HUDEP-2 (cell line): Measurements from ENCODE around the gene NEB.
A peak's percentile ranks its signal among the peaks of the same experiment; 100 is the strongest.

Experiments used
- DNase-seq, 76 experiments: peaks; one replicate each; lab custom pipeline; 2025; ENCODE audit not compliant: unreplicated experiment in 76 of 76; lab: John Stamatoyannopoulos, UW

The NEB gene, protein sequence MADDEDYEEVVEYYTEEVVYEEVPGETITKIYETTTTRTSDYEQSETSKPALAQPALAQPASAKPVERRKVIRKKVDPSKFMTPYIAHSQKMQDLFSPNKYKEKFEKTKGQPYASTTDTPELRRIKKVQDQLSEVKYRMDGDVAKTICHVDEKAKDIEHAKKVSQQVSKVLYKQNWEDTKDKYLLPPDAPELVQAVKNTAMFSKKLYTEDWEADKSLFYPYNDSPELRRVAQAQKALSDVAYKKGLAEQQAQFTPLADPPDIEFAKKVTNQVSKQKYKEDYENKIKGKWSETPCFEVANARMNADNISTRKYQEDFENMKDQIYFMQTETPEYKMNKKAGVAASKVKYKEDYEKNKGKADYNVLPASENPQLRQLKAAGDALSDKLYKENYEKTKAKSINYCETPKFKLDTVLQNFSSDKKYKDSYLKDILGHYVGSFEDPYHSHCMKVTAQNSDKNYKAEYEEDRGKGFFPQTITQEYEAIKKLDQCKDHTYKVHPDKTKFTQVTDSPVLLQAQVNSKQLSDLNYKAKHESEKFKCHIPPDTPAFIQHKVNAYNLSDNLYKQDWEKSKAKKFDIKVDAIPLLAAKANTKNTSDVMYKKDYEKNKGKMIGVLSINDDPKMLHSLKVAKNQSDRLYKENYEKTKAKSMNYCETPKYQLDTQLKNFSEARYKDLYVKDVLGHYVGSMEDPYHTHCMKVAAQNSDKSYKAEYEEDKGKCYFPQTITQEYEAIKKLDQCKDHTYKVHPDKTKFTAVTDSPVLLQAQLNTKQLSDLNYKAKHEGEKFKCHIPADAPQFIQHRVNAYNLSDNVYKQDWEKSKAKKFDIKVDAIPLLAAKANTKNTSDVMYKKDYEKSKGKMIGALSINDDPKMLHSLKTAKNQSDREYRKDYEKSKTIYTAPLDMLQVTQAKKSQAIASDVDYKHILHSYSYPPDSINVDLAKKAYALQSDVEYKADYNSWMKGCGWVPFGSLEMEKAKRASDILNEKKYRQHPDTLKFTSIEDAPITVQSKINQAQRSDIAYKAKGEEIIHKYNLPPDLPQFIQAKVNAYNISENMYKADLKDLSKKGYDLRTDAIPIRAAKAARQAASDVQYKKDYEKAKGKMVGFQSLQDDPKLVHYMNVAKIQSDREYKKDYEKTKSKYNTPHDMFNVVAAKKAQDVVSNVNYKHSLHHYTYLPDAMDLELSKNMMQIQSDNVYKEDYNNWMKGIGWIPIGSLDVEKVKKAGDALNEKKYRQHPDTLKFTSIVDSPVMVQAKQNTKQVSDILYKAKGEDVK (N-terminal part only)

GRCh38 chr2:151733771-151734672 is at the start of gene NEB:
Gene NEB, minus strand, starts transcription at chr2:151734476. Its CDS starts 1,320 bp downstream, at chr2:151733156.
- DNase-seq, result no peak

GRCh38 chr2:151783133-151783520 is 48.9 kb upstream of the NEB start:
- DNase-seq, result no peak

GRCh38 chr2:151782378-151783132 is 48.3 kb upstream of the NEB start:
- peak in 54 of 76 experiments; percentile 6 to 77 (median 42) for DNase-seq

DNA sequence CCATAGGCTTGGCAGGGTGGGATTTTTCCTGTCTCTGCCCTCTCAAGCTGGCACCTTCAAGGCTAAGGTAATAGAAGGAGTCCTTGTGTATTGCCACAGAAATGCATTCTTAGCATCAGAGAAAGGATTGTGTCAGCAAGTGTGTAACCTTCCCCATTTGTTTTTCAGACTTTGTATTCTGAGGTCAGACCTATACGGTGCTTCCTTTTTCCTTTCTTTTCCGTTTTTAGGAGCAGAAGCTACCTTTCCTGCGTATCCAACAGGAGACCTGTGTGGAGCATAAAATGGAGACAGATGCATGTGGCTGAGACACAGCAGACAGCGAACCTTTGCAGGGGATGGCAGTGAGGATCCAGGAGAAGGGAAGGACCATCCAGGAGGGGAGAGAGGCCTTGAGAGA is 47.4 kb upstream of the NEB start:
- DNase-seq, result no peak

DNA sequence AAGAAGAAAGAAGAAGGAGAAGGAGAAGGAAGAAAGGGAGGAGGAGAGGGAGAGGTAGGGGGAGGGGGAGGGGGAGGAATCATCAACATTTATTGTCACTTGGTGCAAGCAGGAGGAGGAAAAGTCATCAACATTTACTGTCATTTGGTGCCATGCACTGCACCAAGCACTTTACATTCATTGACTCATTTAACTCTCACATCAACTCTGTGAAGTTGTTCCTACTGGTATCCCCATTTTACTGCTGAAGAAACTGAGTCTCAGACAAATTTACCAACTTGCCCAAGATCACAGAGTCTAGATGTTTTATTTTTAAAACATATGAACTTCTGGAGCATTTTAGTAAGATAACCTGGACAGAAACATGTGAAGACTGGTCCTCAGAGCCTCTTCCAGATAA is 46.7 kb upstream of the NEB start:
- DNase-seq, result no peak

GRCh38 chr2:151777935-151778334 is 43.7 kb upstream of the NEB start:
- no peak for DNase-seq

- DNase-seq, result peak in 7 of 76 experiments; percentile 4 to 41 (median 17)
Observed at GRCh38 chr2:151777487-151777886, 43.2 kb upstream of the NEB start.

- peak in 4 of 76 experiments; percentile 4 to 28 (median 18) for DNase-seq
Observed at GRCh38 chr2:151776367-151776766, 42.1 kb upstream of the NEB start.

DNA sequence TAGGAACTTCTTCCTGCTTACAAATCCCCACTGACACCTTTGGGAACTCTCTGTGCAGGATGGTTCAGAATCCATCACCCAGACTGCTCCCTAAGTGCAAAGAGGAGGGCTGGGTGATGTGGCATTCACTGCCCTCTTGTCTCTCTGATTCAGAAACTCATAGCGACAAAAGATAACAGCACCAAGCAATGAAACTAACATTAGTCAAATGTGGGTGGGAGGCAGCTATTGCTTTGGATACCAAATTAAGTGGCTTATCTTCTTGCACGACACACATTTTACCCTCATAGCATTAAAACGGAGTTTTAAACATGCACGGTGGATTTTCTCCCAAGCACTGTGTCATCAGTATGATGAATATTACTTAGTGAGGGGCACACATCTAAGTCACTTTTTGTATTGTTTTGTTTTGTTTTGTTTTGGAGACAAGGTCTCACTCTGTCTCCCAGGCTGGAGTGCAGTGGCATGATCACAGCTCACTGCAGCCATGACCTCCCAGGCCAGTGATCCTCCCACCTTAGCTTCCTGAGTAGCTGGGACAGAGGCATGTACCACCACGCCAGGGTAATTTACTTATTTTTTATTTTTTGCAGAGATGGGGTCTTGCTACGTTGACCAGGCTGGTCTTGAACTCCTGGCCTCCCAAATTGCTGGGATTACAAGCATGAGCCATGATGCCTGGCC is 40.9 kb upstream of the NEB start:
- peak in 41 of 76 experiments; percentile 5 to 73 (median 34) for DNase-seq

DNA sequence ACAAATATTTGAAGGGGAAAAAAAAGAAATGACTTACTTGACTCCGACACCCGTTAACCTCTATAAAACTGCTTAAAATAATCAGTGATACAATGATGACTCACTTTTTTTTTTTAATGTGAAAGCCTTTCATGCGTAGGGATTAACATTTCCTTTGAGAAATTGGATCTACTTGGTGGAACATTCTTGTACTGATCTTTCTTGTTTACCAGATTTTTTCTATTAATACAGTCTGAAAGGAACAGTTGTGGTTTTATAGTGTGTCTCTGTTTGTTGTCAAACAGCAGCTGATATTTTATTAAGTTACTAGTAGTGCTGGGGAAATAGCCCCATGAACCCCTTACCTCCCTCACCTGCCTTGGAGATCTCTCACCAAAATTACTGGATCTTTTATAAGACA is 40.2 kb upstream of the NEB start:
- DNase-seq, result no peak

DNA sequence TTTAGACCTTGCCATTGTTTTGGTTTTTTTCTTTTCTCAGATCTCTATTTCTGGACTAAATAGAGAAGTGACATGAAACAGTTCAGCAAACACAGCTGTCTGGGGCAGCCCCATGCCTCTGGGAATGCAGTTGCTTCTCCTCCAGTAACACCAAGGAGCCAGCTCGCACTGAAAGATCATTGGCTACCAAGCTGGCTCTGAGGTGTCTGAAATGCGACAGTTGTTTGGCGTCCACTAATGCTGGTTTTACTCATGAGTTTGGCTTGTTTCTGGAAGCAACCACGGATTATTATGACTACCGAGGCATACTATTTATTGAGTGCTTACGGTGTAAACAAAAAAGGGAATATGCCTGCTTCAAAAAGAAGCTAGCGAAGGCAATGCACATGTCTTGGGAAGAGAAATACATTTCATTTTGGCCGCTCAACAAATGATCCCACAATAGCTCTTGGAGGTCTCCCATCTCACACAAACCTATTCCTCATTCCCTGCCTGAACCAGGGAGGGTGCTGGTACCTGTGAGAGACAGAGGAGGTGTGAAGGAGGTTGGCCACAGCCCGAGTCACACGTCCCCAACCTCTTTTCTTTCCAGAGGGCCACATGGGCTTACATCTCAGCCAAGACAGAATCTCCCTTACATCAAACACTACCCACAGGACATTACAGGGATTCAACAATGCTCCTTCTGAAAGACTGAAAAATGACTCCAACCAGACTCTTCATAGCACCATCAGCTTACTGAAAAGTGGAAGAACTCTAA is 37.5 kb upstream of the NEB start:
- DNase-seq, result no peak

DNA sequence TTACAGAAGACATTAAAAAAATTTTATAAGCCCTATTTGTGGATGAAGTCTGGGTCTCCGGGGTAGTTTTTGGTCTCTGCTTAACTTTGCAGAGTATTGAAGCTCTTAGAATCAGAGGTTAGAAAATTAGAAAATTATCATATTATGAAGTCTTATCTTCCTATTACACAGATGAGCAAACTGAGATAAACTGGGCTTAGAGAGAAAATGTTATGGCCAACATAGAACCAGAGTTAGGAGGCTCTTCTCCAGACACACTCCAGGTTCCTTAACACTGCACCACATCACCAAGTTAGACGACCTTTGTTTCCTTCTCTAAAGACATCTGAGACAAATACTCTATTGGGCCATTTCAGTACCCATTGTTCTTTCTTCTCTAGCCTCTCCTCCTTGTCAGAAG is 36.7 kb upstream of the NEB start:
- DNase-seq, result no peak

DNA sequence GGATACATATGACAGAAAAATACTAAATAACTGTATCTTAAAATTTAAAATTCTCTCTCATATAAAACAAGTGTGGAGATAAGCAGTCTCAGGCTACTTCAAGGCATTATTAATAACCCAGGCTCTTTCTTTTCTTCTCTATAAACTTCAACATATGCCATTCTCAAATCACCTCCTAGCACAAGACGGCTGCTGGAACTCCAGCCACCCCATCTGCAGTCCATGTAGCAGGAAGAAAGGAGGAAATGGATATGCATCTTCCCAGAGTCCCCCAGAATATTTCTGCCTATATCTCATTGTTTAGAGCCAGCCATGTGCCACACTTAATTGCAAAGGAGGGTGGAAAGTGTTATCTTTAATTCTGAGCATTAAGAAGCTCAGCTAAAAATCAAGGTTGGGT is 35.3 kb upstream of the NEB start:
- no peak for DNase-seq

GRCh38 chr2:151767536-151767935 is 33.3 kb upstream of the NEB start:
- no peak for DNase-seq

- DNase-seq, result no peak
Observed at GRCh38 chr2:151766437-151767153, 32.3 kb upstream of the NEB start.

GRCh38 chr2:151765760-151766410 is 31.6 kb upstream of the NEB start:
- no peak for DNase-seq

DNA sequence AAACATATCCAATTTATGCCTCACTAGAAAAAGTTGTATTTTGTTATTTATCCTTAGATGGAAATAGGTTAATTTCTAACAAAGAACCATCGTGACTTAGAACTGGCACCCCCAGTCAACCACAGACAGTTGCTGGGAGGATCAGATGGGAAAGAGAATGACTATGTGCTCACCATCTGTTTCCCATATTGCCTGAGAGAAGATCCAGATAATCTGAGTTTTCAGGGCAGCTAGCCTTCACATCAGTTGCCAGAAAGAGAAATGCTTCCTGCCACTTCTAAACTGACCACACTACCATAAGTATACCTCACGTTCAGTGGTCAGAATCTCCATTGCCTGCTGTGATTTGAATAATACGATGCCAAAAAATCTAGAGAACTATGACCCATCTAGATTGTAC is 28.4 kb upstream of the NEB start:
- DNase-seq, result no peak
